ENCODE results near the gene STRIT1.

DNA sequence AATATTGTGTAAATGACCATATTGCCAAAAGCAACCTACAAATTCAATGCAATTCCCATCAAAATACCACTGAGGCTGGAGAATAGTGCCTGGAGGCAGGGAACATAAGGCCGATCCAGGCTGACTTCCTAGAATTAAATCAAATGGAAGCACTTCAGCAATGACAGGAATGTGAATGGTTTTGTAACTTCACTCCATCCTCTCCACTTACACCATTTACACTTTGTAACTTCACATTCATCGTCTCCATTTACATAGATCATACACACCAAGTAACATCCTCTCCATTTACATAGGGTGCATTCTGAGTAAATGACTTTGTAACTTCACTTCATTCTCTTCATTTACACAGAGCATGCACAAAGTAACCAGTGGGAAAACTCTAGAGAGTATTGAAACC lies 11.6 kb downstream of the STRIT1 start:
- TF ChIP-seq, protein P1, sequence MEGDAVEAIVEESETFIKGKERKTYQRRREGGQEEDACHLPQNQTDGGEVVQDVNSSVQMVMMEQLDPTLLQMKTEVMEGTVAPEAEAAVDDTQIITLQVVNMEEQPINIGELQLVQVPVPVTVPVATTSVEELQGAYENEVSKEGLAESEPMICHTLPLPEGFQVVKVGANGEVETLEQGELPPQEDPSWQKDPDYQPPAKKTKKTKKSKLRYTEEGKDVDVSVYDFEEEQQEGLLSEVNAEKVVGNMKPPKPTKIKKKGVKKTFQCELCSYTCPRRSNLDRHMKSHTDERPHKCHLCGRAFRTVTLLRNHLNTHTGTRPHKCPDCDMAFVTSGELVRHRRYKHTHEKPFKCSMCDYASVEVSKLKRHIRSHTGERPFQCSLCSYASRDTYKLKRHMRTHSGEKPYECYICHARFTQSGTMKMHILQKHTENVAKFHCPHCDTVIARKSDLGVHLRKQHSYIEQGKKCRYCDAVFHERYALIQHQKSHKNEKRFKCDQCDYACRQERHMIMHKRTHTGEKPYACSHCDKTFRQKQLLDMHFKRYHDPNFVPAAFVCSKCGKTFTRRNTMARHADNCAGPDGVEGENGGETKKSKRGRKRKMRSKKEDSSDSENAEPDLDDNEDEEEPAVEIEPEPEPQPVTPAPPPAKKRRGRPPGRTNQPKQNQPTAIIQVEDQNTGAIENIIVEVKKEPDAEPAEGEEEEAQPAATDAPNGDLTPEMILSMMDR (IDR thresholded peaks at IDR 0.05; ENCODE audit: low read depth, low read length): no peak
- TF ChIP-seq POLR2A (IDR thresholded peaks at IDR 0.05; ENCODE audit: extremely low read depth, insufficient read length) (no peak), MYC (IDR thresholded peaks at IDR 0.05; ENCODE audit: low read depth, low read length) (no peak), MAX (IDR thresholded peaks at IDR 0.05; ENCODE audit: low read depth, low read length) (no peak)

Data from NB4 (cell line).